Stimulated activated CD4-positive, alpha-beta T cell treated with anti-CD3 and anti-CD28 coated beads, Interleukin-12 subunit alpha, Interleukin-12 subunit beta, amount 100 ng/mL, for 24 hours (primary cell): ENCODE results near the gene MXI1.

ENCODE experiments used
- DNase-seq, 2 experiments: peaks; one replicate each; pipeline ENCODE4 v3.0.0-alpha.2; 2020; ENCODE audit warnings: low read depth in 2 of 2

Gene MXI1

DNA sequence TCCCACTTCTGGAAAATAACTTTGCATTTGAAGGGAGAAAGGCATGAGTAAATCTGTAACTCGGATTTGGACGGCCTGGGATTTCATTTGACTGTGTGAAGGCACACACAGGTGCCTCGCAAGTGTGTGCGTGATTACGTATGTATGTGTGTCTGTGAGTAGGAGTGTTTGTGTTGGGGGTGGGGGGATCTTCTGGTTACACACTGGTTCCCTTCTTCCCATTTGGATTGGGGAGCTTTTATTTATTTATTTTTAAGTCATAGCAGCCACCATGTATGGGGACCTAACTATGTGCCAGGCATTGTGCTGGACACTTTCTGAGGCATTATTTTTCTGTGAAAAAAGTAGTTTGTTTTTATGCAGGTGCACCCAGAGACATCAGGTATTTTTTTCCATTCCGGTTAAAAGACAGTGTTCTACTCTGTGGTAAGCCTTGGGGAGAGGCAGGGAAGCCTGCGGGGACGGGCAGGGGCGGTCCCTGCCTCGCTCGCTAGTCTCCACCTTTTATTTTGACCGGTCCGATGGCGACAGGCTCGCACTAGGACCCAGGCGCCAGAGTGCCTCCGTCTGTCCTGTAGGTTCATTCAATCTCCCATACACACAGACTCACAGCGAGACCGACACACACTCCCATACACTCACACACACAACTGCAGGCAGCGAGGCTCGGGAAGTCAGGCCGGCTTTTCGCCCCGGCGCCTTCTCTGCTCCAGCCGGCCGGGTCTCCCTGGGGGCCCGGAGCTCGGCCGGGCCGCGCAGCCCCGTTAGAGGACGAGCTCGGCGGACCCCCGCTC is at the start of gene MXI1:
TSS of gene MXI1 (plus strand) at position 595 of the 794 bp plus-strand sequence. CDS start 204 bp downstream, outside the sequence.
- no peak for DNase-seq

DNA sequence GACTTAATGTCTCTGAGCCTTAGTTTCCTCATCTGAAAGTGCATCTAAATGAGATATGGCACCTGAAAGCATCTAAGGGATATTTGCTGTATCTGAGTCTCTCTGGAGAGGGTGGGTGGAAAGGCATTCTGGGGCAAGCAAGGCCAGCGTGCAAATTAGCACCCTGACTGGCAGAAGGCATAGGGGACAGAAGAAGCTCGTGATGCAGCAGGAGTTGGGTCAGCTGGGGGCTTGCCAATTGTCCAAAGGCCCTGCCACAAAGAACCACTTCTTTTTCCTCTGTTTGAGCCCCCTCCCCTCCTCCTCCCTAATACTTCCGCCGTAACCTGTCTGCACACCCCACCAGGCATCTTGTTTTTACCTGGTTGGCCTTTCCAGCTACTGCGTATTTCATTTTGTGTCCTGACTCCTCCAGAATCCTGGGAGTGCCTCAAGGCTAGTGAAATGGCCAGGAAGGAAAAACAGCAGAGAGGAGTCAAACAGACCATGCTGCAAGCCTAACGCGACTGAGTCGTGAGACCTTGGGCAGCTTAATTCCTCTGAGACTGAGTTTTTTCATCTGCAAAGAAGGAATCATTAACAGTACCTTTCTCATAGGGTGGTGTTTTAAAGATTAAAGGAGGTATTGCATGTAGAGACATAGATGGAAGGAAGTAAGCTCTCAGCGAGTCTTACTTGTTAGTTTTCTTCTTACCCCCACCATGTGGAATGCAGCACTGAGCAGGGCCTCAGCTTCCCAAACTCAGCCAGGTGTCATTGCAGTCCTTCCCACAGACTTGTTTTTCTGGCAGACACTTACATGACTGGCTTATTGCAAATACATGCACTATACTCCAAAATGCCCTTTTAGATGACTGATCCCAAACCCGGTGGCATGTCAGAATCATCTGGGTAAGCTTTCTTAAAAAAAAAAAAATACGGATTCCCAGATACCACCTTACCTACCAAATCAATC is 49.1 kb upstream of the MXI1 start:
- DNase-seq = no peak

DNA sequence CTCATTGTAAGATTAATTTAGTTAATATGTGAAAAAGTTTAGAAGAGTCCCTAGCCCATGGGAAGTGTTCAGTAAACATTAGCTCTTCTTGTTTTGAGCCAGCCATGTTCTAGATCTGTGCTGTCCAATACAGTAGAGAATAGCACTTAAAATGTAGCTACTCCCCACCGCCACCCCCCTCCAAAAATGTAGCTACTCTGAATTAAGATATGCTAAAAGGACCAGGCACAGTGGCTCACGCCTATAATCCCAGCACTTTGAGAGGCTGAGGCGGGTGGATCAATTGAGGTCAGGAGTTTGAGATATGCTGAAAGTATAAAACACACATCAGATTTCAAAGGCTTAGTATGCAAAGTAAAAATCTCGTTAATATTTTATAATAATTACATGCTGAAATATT is 47.3 kb upstream of the MXI1 start:
- DNase-seq = no peak

DNA sequence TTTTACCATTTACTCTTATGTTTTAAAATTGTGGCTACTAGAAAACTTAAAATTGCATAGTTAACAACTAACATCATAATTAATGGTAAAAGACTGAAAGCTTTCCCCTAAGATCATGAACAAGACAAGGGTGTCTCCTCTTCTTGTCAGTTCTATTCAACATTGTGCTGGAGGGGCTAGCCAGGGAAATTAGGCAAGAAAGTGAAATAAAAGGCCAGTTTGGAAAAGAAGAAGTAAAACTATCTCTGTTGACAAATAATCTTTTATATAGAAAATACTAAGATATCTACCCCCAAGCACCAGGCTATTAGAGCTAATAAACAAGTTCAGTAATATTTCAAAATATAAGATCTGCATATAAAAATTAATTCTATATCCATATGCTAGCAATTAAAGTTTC is 46.9 kb upstream of the MXI1 start:
- DNase-seq = no peak

DNA sequence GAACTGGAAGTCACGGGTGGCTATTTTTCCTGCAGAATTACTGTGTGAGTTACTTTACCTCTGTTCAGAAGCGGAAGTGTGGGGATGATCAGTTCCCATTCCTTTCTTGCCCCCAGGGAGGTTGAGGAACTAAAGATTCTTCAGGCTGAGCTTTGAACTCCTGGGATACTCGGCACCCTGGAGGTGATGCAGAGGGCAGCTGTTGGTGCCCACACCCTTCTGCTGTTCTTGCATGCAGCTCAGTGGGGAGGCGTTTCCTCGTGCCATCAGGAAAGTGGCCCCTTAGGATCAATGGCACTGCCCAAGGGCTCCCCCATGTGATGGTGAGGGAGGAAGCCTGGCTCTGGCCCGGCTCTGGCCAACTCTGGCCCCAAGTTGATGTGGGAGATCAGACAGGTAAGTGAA is 44.7 kb upstream of the MXI1 start:
- DNase-seq = no peak

DNA sequence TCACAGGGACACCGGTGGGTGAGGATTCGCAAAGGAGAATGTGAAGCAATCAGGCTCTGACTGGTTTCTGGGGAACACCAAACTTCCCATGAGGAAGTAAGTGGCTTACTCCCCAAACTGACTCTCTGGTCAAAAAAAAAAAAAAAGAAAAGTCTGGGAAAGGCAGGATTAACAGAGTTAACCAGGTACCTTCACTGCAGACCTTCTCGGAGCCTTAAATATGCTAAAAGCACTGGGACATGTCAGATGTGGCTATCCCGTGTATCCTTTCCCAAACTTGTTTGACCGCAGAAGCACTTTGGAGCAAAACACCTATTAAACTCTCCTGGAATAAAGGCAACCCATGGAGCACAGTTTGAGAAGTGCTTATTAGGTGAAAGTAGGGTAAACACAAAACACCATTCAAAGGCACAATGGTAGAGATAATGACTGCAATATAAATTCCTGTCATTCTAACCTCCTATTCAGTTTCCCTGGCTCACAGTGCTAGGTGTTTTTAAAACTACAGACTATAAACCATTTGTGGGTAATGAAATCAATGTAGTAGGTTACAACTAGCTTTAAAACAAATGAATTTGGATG is 44.1 kb upstream of the MXI1 start:
- DNase-seq = no peak

DNA sequence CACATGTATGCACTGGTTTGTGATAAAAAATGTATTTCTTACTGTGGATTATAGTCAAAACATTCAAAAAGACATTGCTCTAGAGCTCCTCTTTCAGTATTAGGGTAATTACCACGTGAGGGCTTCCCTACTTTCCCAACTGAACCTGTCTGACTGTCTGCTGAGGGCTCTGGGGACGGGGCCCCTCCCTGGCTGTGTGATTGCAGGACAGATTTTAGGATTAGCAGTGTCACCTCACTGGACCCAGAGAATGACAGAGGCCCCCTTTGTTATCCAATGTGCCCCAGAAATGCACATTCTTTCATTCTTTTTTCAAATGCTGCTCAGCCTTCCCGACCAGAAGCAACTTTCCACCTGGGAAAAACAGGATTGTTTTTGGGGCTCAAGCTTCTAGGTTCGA is 43.6 kb upstream of the MXI1 start:
- DNase-seq = no peak

DNA sequence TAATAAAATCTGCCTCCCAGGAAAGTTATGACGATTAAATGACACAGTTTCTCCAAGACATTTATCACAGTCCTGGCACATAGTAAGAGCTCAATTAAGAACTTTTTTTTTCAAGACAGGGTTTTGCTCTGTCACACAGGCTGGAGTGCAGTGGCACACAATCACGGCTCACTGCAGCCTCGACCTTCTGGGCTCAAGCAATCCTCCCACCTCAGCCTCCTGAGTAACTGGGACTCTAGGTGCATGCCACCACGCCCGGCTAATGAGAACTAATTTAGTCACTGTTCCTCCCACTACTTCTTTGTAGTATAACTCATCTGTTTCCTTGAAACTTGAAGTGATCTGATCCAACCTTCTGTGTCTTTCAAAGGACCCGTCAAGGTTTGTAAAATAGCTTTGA is 42.2 kb upstream of the MXI1 start:
- no peak for DNase-seq

DNA sequence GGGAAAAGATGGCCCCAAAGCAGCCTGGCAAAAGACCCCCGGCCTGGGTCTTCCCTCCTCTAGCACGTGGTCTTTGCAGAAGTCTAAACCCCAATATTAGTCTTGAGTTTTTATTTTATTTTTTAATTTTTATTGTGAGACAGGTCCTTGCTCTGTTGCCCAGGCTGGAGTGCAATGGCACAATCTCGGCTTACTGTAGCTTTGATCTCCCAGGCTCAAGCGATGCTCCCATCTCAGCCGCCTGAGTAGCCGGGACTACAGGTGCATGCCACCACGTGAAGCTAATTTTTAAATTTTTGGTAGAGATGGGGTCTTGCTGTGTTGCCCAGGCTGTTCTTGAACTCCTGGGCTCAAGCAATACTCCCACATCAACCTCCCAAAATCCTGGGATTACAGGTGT is 40.3 kb upstream of the MXI1 start:
- DNase-seq = no peak

DNA sequence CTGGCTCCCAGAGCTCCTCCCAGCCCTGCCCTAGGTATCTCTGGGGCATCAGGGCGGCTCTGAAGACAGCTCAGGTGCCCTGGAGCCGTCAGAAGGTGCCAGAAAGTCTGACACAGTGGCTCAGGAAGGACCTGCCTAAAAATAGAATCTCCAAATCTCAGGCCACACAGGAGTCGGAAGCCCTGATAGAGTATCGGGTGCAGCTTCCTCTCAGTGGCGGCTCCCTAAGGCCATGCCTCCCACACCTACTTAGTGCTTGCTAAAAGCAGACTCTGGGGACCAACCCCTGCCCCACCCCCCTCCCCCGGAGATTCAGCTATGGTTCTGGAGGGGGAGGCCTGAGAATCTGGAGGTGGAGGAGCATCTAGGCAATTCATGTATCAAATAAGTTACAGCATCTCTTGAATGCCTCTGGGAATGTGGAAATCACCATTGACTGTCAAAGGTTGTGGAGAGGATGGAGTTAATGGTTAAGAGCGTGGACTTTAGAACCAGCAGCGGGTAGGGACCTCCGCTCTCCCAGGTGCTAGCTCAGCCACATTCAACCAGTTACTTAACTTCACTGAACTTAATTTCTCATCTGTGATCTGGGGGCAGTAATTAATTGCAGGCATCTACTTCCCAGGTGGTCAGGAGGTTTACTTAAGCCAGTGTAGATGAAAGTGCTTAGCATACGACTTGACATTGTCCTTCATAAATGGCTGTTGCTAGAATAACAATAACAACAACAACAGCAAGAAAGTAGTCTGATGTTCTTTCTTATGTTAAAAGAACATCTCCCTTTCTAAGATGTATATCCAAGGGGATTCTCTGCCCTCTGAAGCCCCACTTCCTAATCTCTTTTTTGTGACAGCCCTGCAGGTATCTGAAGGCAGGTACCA is 38.6 kb upstream of the MXI1 start:
- DNase-seq = no peak

DNA sequence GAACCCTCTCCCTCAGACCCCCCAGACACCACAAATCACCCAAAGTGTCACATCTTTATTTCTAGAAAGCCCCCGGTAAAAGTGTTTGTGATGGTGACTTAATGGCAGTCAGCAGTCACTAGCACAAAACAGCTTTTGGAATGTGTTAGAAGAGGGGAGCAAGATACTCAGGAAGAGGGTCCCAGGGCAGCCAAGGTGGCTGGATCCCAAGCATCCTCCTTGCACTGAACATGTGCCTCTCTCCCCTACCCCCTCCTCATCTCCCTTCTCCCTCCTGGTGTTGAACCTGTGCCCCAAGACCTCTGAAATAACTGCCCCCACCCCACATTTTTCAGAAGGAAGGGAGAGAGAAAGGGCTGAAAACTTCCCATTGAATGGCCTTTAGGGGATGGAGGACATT is 37.8 kb upstream of the MXI1 start:
- no peak for DNase-seq

DNA sequence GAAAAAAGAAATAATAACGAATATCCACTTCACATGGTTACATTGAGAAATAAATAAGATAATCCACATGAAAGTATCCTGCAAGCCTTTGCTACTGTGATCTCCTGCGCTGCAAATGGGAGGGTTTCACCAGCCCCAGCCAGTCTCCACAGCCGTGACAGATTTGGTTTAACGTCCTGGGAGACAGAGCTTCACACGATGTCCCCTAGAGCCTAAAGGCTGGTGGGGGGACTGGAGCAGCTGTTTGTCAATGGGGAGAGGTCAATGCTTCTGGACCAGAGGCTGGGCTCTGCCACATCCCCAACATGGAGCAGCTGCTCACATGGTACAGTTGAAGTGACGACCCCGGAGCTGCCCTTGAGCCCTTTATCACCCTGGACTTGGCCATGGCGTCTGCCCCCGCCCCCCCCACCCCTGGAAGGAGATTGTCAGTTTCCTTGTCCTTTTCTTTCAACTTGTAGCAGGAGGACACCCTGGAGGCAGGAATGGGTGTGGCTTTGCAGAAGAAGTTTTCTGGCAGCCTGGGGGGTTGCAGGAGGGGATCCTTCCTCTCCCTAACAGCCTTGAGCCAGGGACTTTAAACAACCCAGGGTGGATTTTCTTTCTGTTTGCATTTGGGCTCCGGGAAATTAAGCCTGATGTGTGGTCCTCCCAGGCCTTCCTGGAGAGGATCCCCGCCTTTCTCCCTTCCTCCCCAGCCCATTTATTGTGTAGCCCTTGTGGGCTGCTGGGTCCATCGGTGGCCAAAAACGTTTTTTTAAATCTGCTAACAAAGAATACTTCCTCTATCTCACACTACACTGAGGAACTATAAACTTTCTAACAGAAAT is 37.0 kb upstream of the MXI1 start:
- no peak for DNase-seq

DNA sequence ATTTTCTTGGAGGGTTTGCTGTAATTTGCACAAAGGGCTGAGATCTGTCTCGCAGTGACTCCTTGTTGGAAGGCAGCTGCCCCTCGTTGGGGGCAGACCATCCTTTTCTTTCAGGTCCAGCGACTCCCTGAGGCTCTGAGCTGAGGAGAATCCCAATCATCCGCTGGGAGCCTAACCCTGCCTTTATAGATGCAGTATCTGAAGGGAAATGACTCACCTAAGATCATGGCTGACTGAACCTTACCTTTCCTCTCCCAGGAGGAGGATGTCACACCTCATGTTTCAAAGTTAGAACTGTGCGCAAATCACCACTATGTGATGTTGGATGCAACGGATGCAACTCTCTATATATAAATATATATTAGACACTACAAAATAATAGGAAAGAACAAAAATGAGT is 36.4 kb upstream of the MXI1 start:
- DNase-seq = no peak

DNA sequence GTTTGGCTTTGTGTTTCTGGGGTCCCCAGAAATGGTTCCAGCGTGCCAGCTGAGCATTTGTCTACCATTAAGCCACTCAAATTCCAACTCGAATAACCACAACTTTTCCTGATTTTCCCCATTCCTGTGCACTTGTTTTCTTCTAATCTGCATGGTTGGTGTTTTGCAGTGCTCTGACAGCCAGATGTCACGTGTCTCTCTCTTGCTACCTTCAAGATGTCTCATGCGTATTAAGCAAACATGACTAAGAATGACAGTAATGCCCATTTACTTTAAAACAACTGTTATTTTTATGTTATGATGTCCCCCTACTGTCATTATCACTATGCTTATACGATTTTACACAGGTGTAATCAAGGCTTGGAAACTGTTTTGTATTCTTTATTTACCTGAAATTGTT is 35.2 kb upstream of the MXI1 start:
- DNase-seq = no peak

DNA sequence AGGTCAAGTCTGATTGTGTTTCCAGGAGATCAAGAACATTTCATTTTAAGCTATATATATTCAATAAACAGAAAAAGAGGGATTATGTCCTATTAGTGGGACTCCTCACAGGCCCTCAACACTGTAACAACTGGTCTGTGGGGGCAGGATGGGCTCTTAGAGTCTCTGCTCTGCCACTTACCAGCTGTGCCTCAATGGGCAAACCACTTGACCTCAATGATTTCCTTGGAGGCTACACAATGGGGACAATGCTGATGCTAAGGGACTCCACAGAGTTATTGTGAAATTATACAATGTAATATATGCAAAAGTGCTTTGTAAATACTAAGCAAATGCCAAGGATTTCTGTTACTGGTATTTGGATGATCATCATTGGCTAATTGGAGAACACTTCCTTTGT is 33.2 kb upstream of the MXI1 start:
- DNase-seq = no peak

DNA sequence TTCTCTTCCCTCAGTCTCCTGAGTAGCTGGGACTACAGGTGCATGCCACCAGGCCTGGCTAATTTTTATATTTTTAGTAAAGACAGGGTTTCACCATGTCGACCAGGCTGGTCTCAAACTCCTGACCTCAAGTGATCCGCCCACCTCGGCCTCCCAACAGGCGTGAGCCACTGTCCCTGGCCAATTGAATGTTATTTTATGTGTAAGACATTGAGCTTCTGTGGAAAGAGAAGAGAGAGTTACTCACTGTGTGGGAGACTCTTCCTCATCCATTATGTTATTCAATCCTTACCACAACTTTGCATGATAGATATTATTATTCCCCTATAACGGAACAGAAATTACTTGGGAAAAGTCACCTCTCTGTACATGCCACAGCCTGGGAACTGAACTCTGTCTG is 32.6 kb upstream of the MXI1 start:
- no peak for DNase-seq

DNA sequence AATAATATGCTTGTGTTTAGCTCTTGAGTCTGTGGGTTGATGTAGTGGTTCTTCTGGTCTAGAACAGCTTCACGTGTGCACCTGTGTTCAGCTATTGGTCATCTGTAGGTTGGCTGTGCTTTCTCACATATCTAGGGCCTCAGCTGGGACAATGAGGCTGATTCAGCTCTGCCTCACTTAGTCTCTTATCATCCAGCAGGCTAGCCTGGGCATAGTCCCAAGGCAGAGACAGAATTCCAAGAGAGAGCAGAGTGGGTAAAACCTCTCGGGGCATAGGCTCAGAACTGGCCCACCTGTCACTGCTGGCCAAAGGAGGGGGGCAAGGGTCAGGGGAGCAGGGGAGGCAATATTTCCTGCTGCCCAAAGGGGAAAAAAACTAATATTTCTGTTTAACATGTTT is 32.0 kb upstream of the MXI1 start:
- DNase-seq = no peak

DNA sequence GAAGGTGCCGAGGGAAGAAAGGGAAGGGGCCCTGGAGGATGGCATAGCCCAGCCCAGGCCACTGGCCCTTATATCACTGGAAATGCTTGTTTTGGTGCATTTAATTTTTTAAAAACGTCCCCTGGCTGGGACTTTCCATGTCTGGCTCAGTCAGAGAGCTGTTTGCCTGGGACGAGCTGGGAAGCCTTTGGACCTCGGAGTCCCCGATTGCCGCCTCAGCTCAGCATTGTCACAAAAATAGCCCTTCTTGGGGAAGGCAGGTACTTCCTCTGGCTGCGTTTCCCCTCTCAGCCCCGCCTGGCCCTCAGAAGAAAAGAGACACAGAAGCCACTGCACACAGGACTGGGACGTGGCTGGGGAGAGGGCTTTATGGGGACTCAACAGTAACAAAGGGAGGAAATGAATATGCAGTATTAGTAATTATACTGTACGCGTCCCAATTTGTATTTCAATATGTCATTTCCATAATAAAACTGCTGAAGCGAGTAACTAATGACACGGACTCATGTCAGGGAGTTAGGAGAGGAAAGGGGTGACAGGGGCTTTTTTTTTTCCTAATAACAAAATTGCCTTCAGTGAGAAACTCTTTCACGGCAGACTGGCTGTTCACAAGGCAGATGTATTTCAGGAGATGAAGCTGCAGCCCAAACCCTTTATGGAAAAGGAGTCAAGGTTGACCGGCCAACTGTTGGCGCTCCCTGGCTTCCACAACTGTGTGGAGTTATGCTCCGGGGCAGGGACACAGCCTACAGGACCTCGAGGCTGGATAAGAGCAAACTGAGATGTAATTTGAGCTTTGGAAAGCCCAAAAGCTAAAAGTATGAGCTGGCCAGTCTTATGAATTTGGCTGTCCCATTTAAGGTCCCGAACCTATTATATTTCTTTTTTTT is 31.0 kb upstream of the MXI1 start:
- no peak for DNase-seq

DNA sequence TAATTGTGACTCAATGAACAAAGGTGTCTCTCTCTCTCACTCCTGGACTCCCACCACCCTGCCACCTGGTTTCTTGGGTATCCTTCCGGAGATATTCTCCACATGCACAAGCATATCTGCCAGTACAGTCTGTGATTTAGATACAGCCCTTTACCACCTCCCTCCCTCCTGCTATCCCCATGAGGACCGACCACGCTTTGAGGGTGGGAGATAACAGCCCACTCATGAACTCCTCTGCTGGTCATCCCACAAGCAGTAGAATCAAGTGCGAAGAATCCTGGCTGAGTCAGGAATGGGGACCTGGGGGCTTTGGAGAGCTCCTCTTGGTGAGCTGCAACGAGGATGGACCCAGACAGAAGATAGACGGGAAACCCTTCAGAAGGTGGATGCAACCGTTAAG is 28.2 kb upstream of the MXI1 start:
- DNase-seq = no peak

DNA sequence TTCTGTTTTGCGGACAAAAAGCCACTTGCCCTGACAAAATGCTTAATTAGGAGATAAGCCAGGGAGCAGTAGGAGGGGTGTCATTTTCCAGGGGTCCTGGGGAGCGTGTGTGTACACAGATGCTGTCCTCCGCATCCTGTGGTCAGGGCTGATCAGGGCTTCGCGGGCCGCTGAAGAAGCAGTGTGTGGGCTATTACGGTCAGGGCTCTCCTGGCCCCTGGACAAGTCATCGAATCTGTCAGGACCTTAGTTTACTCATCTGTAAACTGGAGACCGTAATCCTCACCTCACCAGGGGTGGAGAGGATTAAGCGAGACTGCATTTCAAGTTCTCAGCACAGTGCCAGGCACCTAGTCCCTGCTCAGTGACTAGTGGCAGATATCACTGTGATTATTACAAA is 26.0 kb upstream of the MXI1 start:
- no peak for DNase-seq
